HepG2 (cell line): Measurements from ENCODE around the gene HAP1. TPM values are rescaled to one million over a fixed set of nuclear protein-coding genes. Genes with fewer than 3 reads are reported as not detected.

ENCODE experiments used
- ARNT ChIP-seq: fragments of 450-650 bp; IDR thresholded peaks from 2 replicates; pipeline ENCODE4 v1.6.1; 2017
- ELF1 ChIP-seq: sonication (generic); formaldehyde crosslinking; IDR thresholded peaks from 2 replicates; pipeline ENCODE4 v1.4.0; 2020; ENCODE audit warnings: missing genetic modification reagents
- FLYWCH1 ChIP-seq: sonication (generic); formaldehyde crosslinking; IDR thresholded peaks from 2 replicates; pipeline ENCODE4 v1.8.1; 2023; ENCODE audit warnings: mild to moderate bottlenecking, missing genetic modification reagents
- MTA1 ChIP-seq: sonication (generic); formaldehyde crosslinking; IDR thresholded peaks from 2 replicates; pipeline ENCODE4 v1.4.0; 2020; ENCODE audit warnings: missing genetic modification reagents, mild to moderate bottlenecking, borderline replicate concordance
- MTF2 ChIP-seq: sonication (generic); formaldehyde crosslinking; IDR thresholded peaks from 2 replicates; pipeline ENCODE4 v1.5.0; 2020; ENCODE audit warnings: missing genetic modification reagents, borderline replicate concordance
- SMAD1 ChIP-seq: sonication (generic); formaldehyde crosslinking; IDR thresholded peaks from 2 replicates; pipeline ENCODE4 v1.4.0; 2020; ENCODE audit warnings: missing genetic modification reagents, low read depth, mild to moderate bottlenecking, borderline replicate concordance
- U2AF2 ChIP-seq: fragments of 200-400 bp; formaldehyde crosslinking; IDR thresholded peaks from 2 replicates; pipeline ENCODE4 v1.6.1; 2017; ENCODE audit warnings: low read depth, mild to moderate bottlenecking, low read length
- ZBTB20 ChIP-seq: sonication (generic); formaldehyde crosslinking; IDR thresholded peaks from 2 replicates; pipeline ENCODE4 v1.8.1; 2023; ENCODE audit warnings: missing genetic modification reagents, low read depth, mild to moderate bottlenecking, borderline replicate concordance
- ZBTB44 ChIP-seq: sonication (generic); formaldehyde crosslinking; IDR thresholded peaks from 2 replicates; pipeline ENCODE4 v1.4.0; 2020; ENCODE audit warnings: missing genetic modification reagents
- ZMYM4 ChIP-seq: sonication (generic); formaldehyde crosslinking; IDR thresholded peaks from 2 replicates; pipeline ENCODE4 v1.8.1; 2023; ENCODE audit warnings: mild to moderate bottlenecking, missing genetic modification reagents
- ZNF235 ChIP-seq: sonication (generic); formaldehyde crosslinking; IDR thresholded peaks from 2 replicates; pipeline ENCODE4 v1.8.1; 2023; ENCODE audit warnings: mild to moderate bottlenecking, missing genetic modification reagents, borderline replicate concordance
- ZNF263 ChIP-seq: sonication (generic); formaldehyde crosslinking; IDR thresholded peaks from 2 replicates; pipeline ENCODE4 v1.4.0; 2020; ENCODE audit warnings: missing genetic modification reagents
- ZNF446 ChIP-seq: sonication (generic); formaldehyde crosslinking; IDR thresholded peaks from 2 replicates; pipeline ENCODE4 v1.5.0; 2020; ENCODE audit warnings: mild to moderate bottlenecking, missing genetic modification reagents
- ZNF496 ChIP-seq: sonication (generic); formaldehyde crosslinking; IDR thresholded peaks from 2 replicates; pipeline ENCODE4 v1.8.1; 2023; ENCODE audit warnings: mild to moderate bottlenecking, moderate library complexity, missing genetic modification reagents; ENCODE audit not compliant: insufficient replicate concordance
- ZNF513 ChIP-seq: sonication (generic); formaldehyde crosslinking; conservative IDR thresholded peaks from 2 replicates; pipeline ENCODE4 v1.5.0; 2020; ENCODE audit warnings: missing genetic modification reagents
- ZNF598 ChIP-seq: sonication (generic); formaldehyde crosslinking; IDR thresholded peaks from 2 replicates; pipeline ENCODE4 v1.5.1; 2020; ENCODE audit warnings: mild to moderate bottlenecking, missing genetic modification reagents, borderline replicate concordance
- ZNF687 ChIP-seq: sonication (generic); formaldehyde crosslinking; IDR thresholded peaks from 2 replicates; pipeline ENCODE4 v1.5.1; 2020; ENCODE audit warnings: mild to moderate bottlenecking, missing genetic modification reagents, moderate library complexity
- ZNF724P ChIP-seq: sonication (generic); formaldehyde crosslinking; IDR thresholded peaks from 2 replicates; pipeline ENCODE4 v1.8.0; 2022; ENCODE audit warnings: missing genetic modification reagents, borderline replicate concordance
- ZNF747 ChIP-seq: sonication (generic); formaldehyde crosslinking; IDR thresholded peaks from 2 replicates; pipeline ENCODE4 v1.8.1; 2023; ENCODE audit warnings: missing genetic modification reagents, mild to moderate bottlenecking, borderline replicate concordance
- ZNF788 ChIP-seq: sonication (generic); formaldehyde crosslinking; IDR thresholded peaks from 2 replicates; pipeline ENCODE4 v1.5.0; 2020; ENCODE audit warnings: mild to moderate bottlenecking, missing genetic modification reagents, borderline replicate concordance
- ZNF800 ChIP-seq: sonication (generic); formaldehyde crosslinking; IDR thresholded peaks from 2 replicates; pipeline ENCODE4 v1.4.0; 2020; ENCODE audit warnings: missing genetic modification reagents
- polyA plus RNA-seq, 8 experiments: library from polyadenylated mRNA; depleted of rRNA in 3 of 8; stranded (reverse) in 7 of 8; unstranded in 1 of 8; fragments of >200 nt; fragmentation: Illumina TruSeq in 4 of 8; extraction: Trizol in 4 of 8; gene quantifications; 2 replicates each; pipeline versions ENCODE4 v1.2.1 to v1.2.3, GENCODE V29; 2011 to 2016; ENCODE audit warnings: low read depth in 4 of 8, missing spikeins in 1 of 8, mixed read lengths in 1 of 8; ENCODE audit not compliant: insufficient read depth in 1 of 8
- total RNA-seq, 5 experiments: library from RNA; depleted of rRNA; stranded (reverse); fragments of >200 nt; fragmentation: Illumina TruSeq; extraction: Trizol; gene quantifications; 2 replicates each; pipeline ENCODE4 v1.2.3, GENCODE V29; 2016; ENCODE audit warnings: low read depth in 1 of 5

The HAP1 gene
- total and polyA plus RNA-seq, 2 of the 13 experiments (the other 11 are each of a cell fraction or from before 2014, with no cell fraction given): 0.07 TPM

DNA sequence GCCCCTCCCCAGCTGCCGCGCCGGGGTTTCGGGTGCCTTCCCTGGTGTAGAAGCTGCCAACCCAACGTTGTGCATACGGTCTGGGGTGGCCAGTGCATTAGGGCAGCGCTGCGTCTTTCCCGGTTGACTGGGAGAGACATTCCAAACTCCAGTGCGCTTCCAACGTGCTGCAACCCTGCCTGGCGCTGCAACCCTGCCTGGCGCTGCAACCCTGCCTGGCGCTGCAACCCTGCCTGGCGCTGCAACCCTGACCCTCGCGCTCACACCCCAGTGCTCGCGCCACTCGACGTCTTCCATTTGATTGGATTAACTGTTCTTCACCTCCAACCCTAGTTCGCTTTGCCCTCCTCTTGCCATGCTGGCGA is 488 bp upstream of the HAP1 start (continued):
- TF ChIP-seq ZMYM4: peak; percentile 4; the same call in 1 of the 2 replicates
- TF ChIP-seq ZBTB44 (CRISPR knock-in tag): no peak
- TF ChIP-seq ELF1 (CRISPR knock-in tag): no peak
- no peak for TF ChIP-seq U2AF2
- TF ChIP-seq MTA1 (CRISPR knock-in tag): peak; percentile 4; the same call in 1 of the 2 replicates
- no peak for TF ChIP-seq ZNF496 (CRISPR knock-in tag)
- TF ChIP-seq ZNF747 (CRISPR knock-in tag): no peak
- no peak for TF ChIP-seq FLYWCH1 (CRISPR knock-in tag)
- peak; percentile 17 for TF ChIP-seq ZNF687 (CRISPR knock-in tag)
- TF ChIP-seq ZNF598 (CRISPR knock-in tag): 0 out of 2 replicates have a peak, but pooled peaks have one; percentile 40
- TF ChIP-seq ZNF263 (CRISPR knock-in tag): 0 out of 2 replicates have a peak, but pooled peaks have one; percentile 1
- peak; percentile 5; the same call in 1 of the 2 replicates for TF ChIP-seq SMAD1 (CRISPR knock-in tag)
- TF ChIP-seq ZNF788 (CRISPR knock-in tag): no peak
- TF ChIP-seq ZNF235 (CRISPR knock-in tag): 0 out of 2 replicates have a peak, but pooled peaks have one; percentile 3
- peak; percentile 10; the same call in 1 of the 2 replicates for TF ChIP-seq ZBTB20 (CRISPR knock-in tag)
- TF ChIP-seq ARNT: no peak
- TF ChIP-seq ZNF800: 0 out of 2 replicates have a peak, but pooled peaks have one; percentile 4
- peak; percentile 30; the same call in 1 of the 2 replicates for TF ChIP-seq ZNF446 (CRISPR knock-in tag)
- peak; percentile 58; the same call in 1 of the 2 replicates for TF ChIP-seq MTF2 (CRISPR knock-in tag)
- TF ChIP-seq ZNF513 (CRISPR knock-in tag): no peak
- TF ChIP-seq ZNF724P: 0 out of 2 replicates have a peak, but pooled peaks have one; percentile 41
